HepG2 (cell line): Measurements from ENCODE around the gene NPC1. TPM values are rescaled to one million over a fixed set of nuclear protein-coding genes. Genes with fewer than 3 reads are reported as not detected.

Experiments
- ATF5 ChIP-seq: sonication (generic); formaldehyde crosslinking; IDR thresholded peaks from 2 replicates; pipeline ENCODE4 v1.4.0; 2020; ENCODE audit warnings: mild to moderate bottlenecking, low read depth, missing genetic modification reagents
- ETS1 ChIP-seq: sonication (generic); formaldehyde crosslinking; IDR thresholded peaks from 2 replicates; pipeline ENCODE4 v1.4.0; 2020; ENCODE audit warnings: missing genetic modification reagents
- IRF1 ChIP-seq: sonication (generic); formaldehyde crosslinking; IDR thresholded peaks from 2 replicates; pipeline ENCODE4 v1.4.0; 2020; ENCODE audit warnings: low read depth, mild to moderate bottlenecking, missing genetic modification reagents
- NFRKB ChIP-seq: fragments of 450-650 bp; IDR thresholded peaks from 2 replicates; pipeline ENCODE4 v1.6.1; 2017
- NONO ChIP-seq, 2 experiments: fragments of 450-650 bp in 1 of 2; sonication (generic) in 1 of 2; formaldehyde crosslinking in 1 of 2; IDR thresholded peaks in 1 of 2; conservative IDR thresholded peaks in 1 of 2; 2 replicates each; pipeline versions ENCODE4 v1.6.1 to v1.8.0; 2017 to 2022; ENCODE audit warnings: mild to moderate bottlenecking in 1 of 2, missing genetic modification reagents in 1 of 2, moderate library complexity in 1 of 2
- PAX8 ChIP-seq: sonication (generic); formaldehyde crosslinking; IDR thresholded peaks from 2 replicates; pipeline ENCODE4 v1.8.0; 2022; ENCODE audit warnings: mild to moderate bottlenecking, missing genetic modification reagents, borderline replicate concordance
- PCBP1 ChIP-seq: fragments of 200-400 bp; formaldehyde crosslinking; IDR thresholded peaks from 2 replicates; pipeline ENCODE4 v1.6.1; 2017; ENCODE audit warnings: mild to moderate bottlenecking, low read depth, low read length, borderline replicate concordance
- PHF21A ChIP-seq: sonication (generic); formaldehyde crosslinking; IDR thresholded peaks from 2 replicates; pipeline ENCODE4 v1.5.0; 2020; ENCODE audit warnings: mild to moderate bottlenecking, missing genetic modification reagents
- TGIF2 ChIP-seq: IDR thresholded peaks from 2 replicates; pipeline ENCODE4 v1.6.1; 2016; ENCODE audit warnings: control low read depth, missing compliant biosample characterization
- ZNF138 ChIP-seq: sonication (generic); formaldehyde crosslinking; IDR thresholded peaks from 2 replicates; pipeline ENCODE4 v1.5.0; 2020; ENCODE audit warnings: mild to moderate bottlenecking, low read depth, missing genetic modification reagents
- ZXDC ChIP-seq: sonication (generic); formaldehyde crosslinking; IDR thresholded peaks from 2 replicates; pipeline ENCODE4 v1.5.0; 2020; ENCODE audit warnings: mild to moderate bottlenecking, missing genetic modification reagents
- polyA plus RNA-seq, 8 experiments: library from polyadenylated mRNA; depleted of rRNA in 3 of 8; stranded (reverse) in 7 of 8; unstranded in 1 of 8; fragments of >200 nt; fragmentation: Illumina TruSeq in 4 of 8; extraction: Trizol in 4 of 8; gene quantifications; 2 replicates each; pipeline versions ENCODE4 v1.2.1 to v1.2.3, GENCODE V29; 2011 to 2016; ENCODE audit warnings: low read depth in 4 of 8, missing spikeins in 1 of 8, mixed read lengths in 1 of 8; ENCODE audit not compliant: insufficient read depth in 1 of 8
- total RNA-seq, 5 experiments: library from RNA; depleted of rRNA; stranded (reverse); fragments of >200 nt; fragmentation: Illumina TruSeq; extraction: Trizol; gene quantifications; 2 replicates each; pipeline ENCODE4 v1.2.3, GENCODE V29; 2016; ENCODE audit warnings: low read depth in 1 of 5
- TF ChIP-seq, protein P1 (sequence below): IDR thresholded peaks from 2 replicates; pipeline ENCODE4 v1.6.1; 2016
- TF ChIP-seq, protein P2 (sequence below): sonication (generic); formaldehyde crosslinking; IDR thresholded peaks from 2 replicates; pipeline ENCODE4 v1.4.0; 2020; ENCODE audit warnings: mild to moderate bottlenecking, missing genetic modification reagents
- TF ChIP-seq, protein P3 (sequence below): sonication (generic); formaldehyde crosslinking; IDR thresholded peaks from 2 replicates; pipeline ENCODE4 v1.4.0; 2020; ENCODE audit warnings: low read depth, missing genetic modification reagents

Gene NPC1
- total and polyA plus RNA-seq, 2 of the 13 experiments (the other 11 are each of a cell fraction or from before 2014, with no cell fraction given): 46.5 to 114 TPM

DNA sequence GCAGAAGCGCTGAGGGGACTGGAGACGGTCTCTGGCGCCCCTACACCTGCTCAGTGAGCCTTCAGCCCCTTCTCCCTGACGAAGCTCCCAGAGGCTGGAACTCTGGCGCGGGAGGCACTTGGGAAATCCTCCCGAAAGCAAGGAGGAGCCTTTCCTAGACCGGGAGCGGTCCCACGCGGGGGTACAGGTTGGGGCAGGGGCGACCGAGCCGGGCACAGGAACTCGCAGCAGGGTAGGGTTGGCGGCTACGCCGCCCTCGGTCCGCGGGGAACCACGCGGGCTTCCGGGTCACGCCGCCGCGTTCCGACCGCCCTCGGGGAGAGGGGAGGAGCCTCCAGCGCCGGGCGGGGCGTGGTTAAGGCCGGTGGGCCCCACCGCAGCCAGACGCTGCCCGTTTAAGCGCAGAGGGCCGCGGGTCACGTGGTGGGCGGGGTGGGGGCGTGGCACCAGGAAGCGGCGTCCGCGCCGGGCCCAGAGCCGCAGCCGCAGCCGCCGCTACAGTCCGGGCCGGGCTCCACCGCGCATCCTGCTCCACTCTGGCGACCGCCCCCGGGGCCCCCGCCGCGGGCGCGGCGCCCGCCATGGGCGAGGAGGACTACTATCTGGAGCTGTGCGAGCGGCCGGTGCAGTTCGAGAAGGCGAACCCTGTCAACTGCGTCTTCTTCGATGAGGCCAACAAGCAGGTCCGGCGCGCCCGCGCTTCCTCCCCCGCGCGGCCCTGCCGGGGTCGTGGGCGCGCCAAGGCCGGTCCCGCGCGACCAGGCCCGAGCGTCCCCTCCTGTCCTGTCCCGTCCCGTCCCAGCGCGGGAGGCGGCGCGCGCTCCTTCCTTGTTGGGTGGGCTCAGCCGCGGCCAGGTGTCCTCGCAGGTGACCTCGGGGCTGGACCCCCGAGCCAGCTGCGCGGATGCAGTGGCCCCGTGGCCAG lies 83.0 kb downstream of the NPC1 start, which contains the start of gene RMC1 (continued):
- TF ChIP-seq ATF5 (CRISPR knock-in tag) (no peak), ZXDC (CRISPR knock-in tag) (no peak), ZNF138 (CRISPR knock-in tag) (no peak), PAX8 (CRISPR knock-in tag) (peak; percentile 79; the same call in 1 of the 2 replicates), PHF21A (no peak), IRF1 (CRISPR knock-in tag) (no peak), NFRKB (no peak), NONO (IDR thresholded peaks at IDR 0.05) (no peak), NONO (CRISPR knock-in tag; conservative IDR thresholded peaks at IDR 0.05) (peak; percentile 90), TGIF2 (no peak), ETS1 (CRISPR knock-in tag) (no peak), PCBP1 (no peak)
- TF ChIP-seq, protein P1, sequence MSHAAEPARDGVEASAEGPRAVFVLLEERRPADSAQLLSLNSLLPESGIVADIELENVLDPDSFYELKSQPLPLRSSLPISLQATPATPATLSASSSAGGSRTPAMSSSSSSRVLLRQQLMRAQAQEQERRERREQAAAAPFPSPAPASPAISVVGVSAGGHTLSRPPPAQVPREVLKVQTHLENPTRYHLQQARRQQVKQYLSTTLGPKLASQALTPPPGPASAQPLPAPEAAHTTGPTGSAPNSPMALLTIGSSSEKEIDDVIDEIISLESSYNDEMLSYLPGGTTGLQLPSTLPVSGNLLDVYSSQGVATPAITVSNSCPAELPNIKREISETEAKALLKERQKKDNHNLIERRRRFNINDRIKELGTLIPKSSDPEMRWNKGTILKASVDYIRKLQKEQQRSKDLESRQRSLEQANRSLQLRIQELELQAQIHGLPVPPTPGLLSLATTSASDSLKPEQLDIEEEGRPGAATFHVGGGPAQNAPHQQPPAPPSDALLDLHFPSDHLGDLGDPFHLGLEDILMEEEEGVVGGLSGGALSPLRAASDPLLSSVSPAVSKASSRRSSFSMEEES (CRISPR knock-in tag): peak; percentile 66; the same call in 1 of the 2 replicates
- TF ChIP-seq, protein P2, sequence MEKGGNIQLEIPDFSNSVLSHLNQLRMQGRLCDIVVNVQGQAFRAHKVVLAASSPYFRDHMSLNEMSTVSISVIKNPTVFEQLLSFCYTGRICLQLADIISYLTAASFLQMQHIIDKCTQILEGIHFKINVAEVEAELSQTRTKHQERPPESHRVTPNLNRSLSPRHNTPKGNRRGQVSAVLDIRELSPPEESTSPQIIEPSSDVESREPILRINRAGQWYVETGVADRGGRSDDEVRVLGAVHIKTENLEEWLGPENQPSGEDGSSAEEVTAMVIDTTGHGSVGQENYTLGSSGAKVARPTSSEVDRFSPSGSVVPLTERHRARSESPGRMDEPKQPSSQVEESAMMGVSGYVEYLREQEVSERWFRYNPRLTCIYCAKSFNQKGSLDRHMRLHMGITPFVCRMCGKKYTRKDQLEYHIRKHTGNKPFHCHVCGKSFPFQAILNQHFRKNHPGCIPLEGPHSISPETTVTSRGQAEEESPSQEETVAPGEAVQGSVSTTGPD: peak; percentile 29; the same call in 1 of the 2 replicates
- TF ChIP-seq, protein P3, sequence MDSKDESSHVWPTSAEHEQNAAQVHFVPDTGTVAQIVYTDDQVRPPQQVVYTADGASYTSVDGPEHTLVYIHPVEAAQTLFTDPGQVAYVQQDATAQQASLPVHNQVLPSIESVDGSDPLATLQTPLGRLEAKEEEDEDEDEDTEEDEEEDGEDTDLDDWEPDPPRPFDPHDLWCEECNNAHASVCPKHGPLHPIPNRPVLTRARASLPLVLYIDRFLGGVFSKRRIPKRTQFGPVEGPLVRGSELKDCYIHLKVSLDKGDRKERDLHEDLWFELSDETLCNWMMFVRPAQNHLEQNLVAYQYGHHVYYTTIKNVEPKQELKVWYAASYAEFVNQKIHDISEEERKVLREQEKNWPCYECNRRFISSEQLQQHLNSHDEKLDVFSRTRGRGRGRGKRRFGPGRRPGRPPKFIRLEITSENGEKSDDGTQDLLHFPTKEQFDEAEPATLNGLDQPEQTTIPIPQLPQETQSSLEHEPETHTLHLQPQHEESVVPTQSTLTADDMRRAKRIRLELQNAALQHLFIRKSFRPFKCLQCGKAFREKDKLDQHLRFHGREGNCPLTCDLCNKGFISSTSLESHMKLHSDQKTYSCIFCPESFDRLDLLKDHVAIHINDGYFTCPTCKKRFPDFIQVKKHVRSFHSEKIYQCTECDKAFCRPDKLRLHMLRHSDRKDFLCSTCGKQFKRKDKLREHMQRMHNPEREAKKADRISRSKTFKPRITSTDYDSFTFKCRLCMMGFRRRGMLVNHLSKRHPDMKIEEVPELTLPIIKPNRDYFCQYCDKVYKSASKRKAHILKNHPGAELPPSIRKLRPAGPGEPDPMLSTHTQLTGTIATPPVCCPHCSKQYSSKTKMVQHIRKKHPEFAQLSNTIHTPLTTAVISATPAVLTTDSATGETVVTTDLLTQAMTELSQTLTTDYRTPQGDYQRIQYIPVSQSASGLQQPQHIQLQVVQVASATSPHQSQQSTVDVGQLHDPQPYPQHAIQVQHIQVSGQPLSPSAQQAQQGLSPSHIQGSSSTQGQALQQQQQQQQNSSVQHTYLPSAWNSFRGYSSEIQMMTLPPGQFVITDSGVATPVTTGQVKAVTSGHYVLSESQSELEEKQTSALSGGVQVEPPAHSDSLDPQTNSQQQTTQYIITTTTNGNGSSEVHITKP (CRISPR knock-in tag): no peak
